Erythroblast (primary cell): ENCODE data around the gene EPGN.

ENCODE experiments used
- GATA1 ChIP-seq: IDR thresholded peaks from 2 replicates; pipeline ENCODE4 v1.6.1; 2011; ENCODE audit warnings: low read depth, mild to moderate bottlenecking, control low read depth, low read length, moderate library complexity
- POLR2A ChIP-seq: IDR thresholded peaks from 2 replicates; pipeline ENCODE4 v1.6.1; 2011; ENCODE audit warnings: mild to moderate bottlenecking, low read length

DNA sequence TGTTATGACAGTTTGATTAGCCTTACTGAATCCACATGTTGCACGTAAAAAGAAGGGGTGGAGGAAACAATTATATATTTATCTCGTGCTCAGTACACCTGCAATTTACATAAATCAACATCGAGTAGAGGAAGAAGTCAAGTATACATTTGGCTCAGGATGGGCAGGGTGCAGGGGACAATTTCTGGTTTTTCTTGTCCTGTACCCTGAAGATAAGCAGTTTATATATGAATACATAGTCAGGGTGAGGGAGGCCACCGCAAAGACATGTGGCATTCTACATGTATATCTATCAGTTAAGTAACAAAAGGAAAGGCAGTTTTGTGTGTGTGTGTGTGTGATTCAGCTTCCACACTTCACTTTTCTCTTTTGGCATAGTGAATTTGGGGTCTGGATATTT, 45.6 kb downstream of the EPGN start:
- TF ChIP-seq POLR2A, result no peak
- no peak for TF ChIP-seq GATA1
